Endothelial cell of umbilical vein (primary cell): ENCODE results near the gene IL34. TPM values are rescaled to one million over a fixed set of nuclear protein-coding genes. Genes with fewer than 3 reads are reported as not detected.

Experiments used
- BruUV-seq: library from RNA; stranded (reverse); fragments of 400-500 nt; replicated peaks from 2 replicates; lab custom pipeline; 2021; lab: Mats Ljungman, UMichigan
- CTCF ChIA-PET: fragments of 300-600, 350-600 bp; sonication (Branson Sonifier 250); formaldehyde crosslinking; loops from one replicate; lab custom pipeline; 2021; ENCODE audit warnings: antibody characterized with exemption, inconsistent platforms; lab: Charles Lee
- POLR2A ChIA-PET: fragments of 300-600, 350-600 bp; sonication (Branson Sonifier 250); formaldehyde crosslinking; loops from one replicate; lab custom pipeline; 2021; ENCODE audit warnings: antibody characterized with exemption, inconsistent platforms; lab: Charles Lee
- DNase-seq: peaks from one replicate; pipeline ENCODE4 v3.0.0-alpha.2; 2011; ENCODE audit warnings: low read depth, low spot score
- FAIRE-seq: peaks from 2 replicates; lab custom pipeline; 2011; peaks lifted over from hg19 to GRCh38; lab: Jason Lieb, UNC
- H2AFZ ChIP-seq: 2 replicates; pipeline ENCODE4 v1.6.0; 2012; ENCODE audit warnings: low read depth, low read length, control low read depth, inconsistent platforms
- H3K27ac ChIP-seq: 2 replicates; pipeline ENCODE4 v1.5.1; 2011; ENCODE audit warnings: low read depth, mild to moderate bottlenecking, control low read depth, low read length, moderate library complexity; ENCODE audit not compliant: insufficient read depth
- H3K27me3 ChIP-seq, 2 experiments: 2 replicates each; pipeline versions ENCODE4 v1.6.0 to v1.6.1; 2011; ENCODE audit warnings: low read length in 2 of 2, mixed read lengths in 1 of 2; ENCODE audit not compliant: control insufficient read depth in 2 of 2, insufficient read depth in 2 of 2
- H3K36me3 ChIP-seq, 2 experiments: 2 replicates in 1 of 2; 3 replicates in 1 of 2; pipeline ENCODE4 v1.5.1; 2011; ENCODE audit warnings: low read length in 2 of 2, mild to moderate bottlenecking in 1 of 2, moderate library complexity in 1 of 2; ENCODE audit not compliant: control insufficient read depth in 2 of 2, insufficient read depth in 2 of 2; ENCODE audit errors: extremely low read depth in 1 of 2
- H3K4me1 ChIP-seq: 3 replicates; pipeline ENCODE4 v1.5.1; 2011; ENCODE audit warnings: mild to moderate bottlenecking, low read length; ENCODE audit not compliant: control insufficient read depth, insufficient read depth; ENCODE audit errors: extremely low read depth
- H3K4me2 ChIP-seq: 2 replicates; pipeline ENCODE4 v1.6.1; 2011; ENCODE audit warnings: low read length, control low read depth, mixed read lengths; ENCODE audit not compliant: insufficient read depth
- H3K4me3 ChIP-seq, 3 experiments: fragments of 200-600 bp in 1 of 3; sonication (generic), shearing (Covaris generic) in 1 of 3; replicated peaks in 1 of 3; 2 replicates each; pipeline ENCODE4 v1.5.1; 2011 to 2016; ENCODE audit warnings: control low read depth in 3 of 3, low read length in 3 of 3, mild to moderate bottlenecking in 2 of 3, inconsistent platforms in 1 of 3, low read depth in 1 of 3, moderate library complexity in 1 of 3; ENCODE audit not compliant: insufficient read depth in 1 of 3
- H3K79me2 ChIP-seq: 2 replicates; pipeline ENCODE4 v1.6.0; 2012; ENCODE audit warnings: low read length, inconsistent platforms; ENCODE audit not compliant: control insufficient read depth, insufficient read depth
- H3K9ac ChIP-seq: replicated peaks from 2 replicates; pipeline ENCODE3; 2011; ENCODE audit warnings: low read length, control low read depth; ENCODE audit not compliant: insufficient read depth; ENCODE audit errors: extremely low read depth
- H3K9me1 ChIP-seq: replicated peaks from 3 replicates; pipeline ENCODE4 v1.6.0; 2011; ENCODE audit warnings: mild to moderate bottlenecking, low read length; ENCODE audit not compliant: control insufficient read depth, insufficient read depth; ENCODE audit errors: extremely low read depth
- H3K9me3 ChIP-seq: replicated peaks from 2 replicates; pipeline ENCODE4 v1.5.1; 2012; ENCODE audit warnings: low read length, inconsistent platforms; ENCODE audit not compliant: control insufficient read depth, insufficient read depth
- H4K20me1 ChIP-seq: replicated peaks from 2 replicates; pipeline ENCODE3; 2011; ENCODE audit warnings: mild to moderate bottlenecking, low read length; ENCODE audit not compliant: control insufficient read depth, insufficient read depth; ENCODE audit errors: extremely low read depth
- FOS ChIP-seq: IDR thresholded peaks from 2 replicates; pipeline ENCODE4 v1.6.1; 2011; ENCODE audit warnings: mild to moderate bottlenecking, low read length, moderate library complexity, borderline replicate concordance; ENCODE audit not compliant: insufficient read depth
- JUN ChIP-seq: IDR thresholded peaks from 2 replicates; pipeline ENCODE4 v1.6.1; 2011; ENCODE audit warnings: borderline replicate concordance, low read depth; ENCODE audit not compliant: insufficient read length, insufficient read depth
- MYC ChIP-seq: IDR thresholded peaks from one replicate; pipeline ENCODE4 v1.6.1; 2011; ENCODE audit warnings: mild to moderate bottlenecking, low read depth, low read length
- POLR2AphosphoS5 ChIP-seq: IDR thresholded peaks from 2 replicates; pipeline ENCODE4 v1.6.1; 2012; ENCODE audit warnings: low read depth, mild to moderate bottlenecking, control low read depth, low read length, moderate library complexity; ENCODE audit not compliant: insufficient read depth
- dilution Hi-C: fragments of 300-500 bp; cut with MboI; formaldehyde crosslinking; loops from one replicate; pipeline ENCODE4 v1.15.0; 2019; ENCODE audit warnings: low sequenced_read_pairs; ENCODE audit not compliant: extremely low pct_ligation_motif_present
- intact Hi-C: fragments of 100-400 bp; cut with micrococcal nuclease; formaldehyde crosslinking; loops from one replicate; pipeline ENCODE4 v1.10.0; 2022
- polyA plus RNA-seq, 4 experiments: library from polyadenylated mRNA; depleted of rRNA in 3 of 4; stranded (reverse) in 3 of 4; unstranded in 1 of 4; fragments of >200 nt; gene quantifications; 2 replicates each; pipeline versions ENCODE4 v1.2.1 to v1.2.3, GENCODE V29; 2011 to 2012; ENCODE audit warnings: missing spikeins in 1 of 4
- total RNA-seq: library from RNA; stranded (reverse); gene quantifications from 2 replicates; pipeline ENCODE4 v1.2.3, GENCODE V29; 2021
- TF ChIP-seq, protein P1 (sequence below), 2 donors: IDR thresholded peaks; 1 replicate in 1 of 2; 2 replicates in 1 of 2; pipeline ENCODE4 v1.5.1; 2011; ENCODE audit warnings: low read length in 2 of 2, mild to moderate bottlenecking in 2 of 2, moderate library complexity in 2 of 2, control low read depth in 1 of 2, inconsistent platforms in 1 of 2, low read depth in 1 of 2; ENCODE audit not compliant: insufficient read depth in 1 of 2; ENCODE audit errors: extremely low read depth in 1 of 2

Gene IL34
- total and polyA plus RNA-seq, 2 donors (not counting 3 experiments of a cell fraction or from before 2014, with no cell fraction given), result 0.88 to 0.97 TPM

DNA sequence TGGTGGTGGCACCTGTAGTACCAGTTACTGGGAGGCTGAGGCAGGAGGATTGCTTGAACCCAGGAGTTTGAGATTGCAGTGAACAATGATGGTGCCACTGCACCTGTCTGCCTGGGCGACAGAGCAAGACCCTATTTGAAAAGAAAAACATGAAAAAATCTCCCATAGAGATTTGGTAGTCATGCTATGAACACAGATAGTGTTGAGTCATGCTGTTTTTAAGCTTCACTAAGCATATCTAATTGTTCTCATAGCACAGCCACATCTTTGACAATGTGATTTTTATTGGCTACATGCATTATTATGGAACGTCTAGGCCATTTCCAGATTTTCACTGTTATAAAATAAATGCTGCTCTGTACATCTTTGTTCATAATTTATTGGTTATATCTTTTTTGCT is 6.0 kb downstream of the IL34 start:
- Histone ChIP-seq H3K9ac (no peak overlapping the region), H3K79me2 (no peaks in the 10 kb centered on the region), H3K36me3 (no peaks in the 10 kb centered on the region), H3K9me1 (no peaks in the 10 kb centered on the region), H3K4me1 (no peaks in the 10 kb centered on the region), H3K27ac (no peak overlapping the region), H2AFZ (no peak overlapping the region), H3K4me3 (no peak overlapping the region), H4K20me1 (no peaks in the 10 kb centered on the region), H3K27me3 (no peaks in the 10 kb centered on the region), H3K9me3 (no peaks in the 10 kb centered on the region), H3K4me2 (no peak overlapping the region)
- dilution Hi-C loops (loop anchor here (25.0 kb wide), 1 partner anchor 115 kb away; no protein-coding TSS in a partner anchor), intact Hi-C loops (loop anchor here (2.0 to 5.0 kb wide), 2 partner anchors 30 to 145 kb away; no protein-coding TSS in a partner anchor)
- TF ChIP-seq FOS (no peak), POLR2AphosphoS5 (no peak), MYC (no peak), JUN (no peak)
- TF ChIP-seq, protein P1, sequence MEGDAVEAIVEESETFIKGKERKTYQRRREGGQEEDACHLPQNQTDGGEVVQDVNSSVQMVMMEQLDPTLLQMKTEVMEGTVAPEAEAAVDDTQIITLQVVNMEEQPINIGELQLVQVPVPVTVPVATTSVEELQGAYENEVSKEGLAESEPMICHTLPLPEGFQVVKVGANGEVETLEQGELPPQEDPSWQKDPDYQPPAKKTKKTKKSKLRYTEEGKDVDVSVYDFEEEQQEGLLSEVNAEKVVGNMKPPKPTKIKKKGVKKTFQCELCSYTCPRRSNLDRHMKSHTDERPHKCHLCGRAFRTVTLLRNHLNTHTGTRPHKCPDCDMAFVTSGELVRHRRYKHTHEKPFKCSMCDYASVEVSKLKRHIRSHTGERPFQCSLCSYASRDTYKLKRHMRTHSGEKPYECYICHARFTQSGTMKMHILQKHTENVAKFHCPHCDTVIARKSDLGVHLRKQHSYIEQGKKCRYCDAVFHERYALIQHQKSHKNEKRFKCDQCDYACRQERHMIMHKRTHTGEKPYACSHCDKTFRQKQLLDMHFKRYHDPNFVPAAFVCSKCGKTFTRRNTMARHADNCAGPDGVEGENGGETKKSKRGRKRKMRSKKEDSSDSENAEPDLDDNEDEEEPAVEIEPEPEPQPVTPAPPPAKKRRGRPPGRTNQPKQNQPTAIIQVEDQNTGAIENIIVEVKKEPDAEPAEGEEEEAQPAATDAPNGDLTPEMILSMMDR (IDR thresholded peaks at IDR 0.05; ENCODE audit: extremely low read depth in 1 of 2, insufficient read depth in 1 of 2, low read depth in 1 of 2, low read length in 2 of 2), result no peak
- no peak for FAIRE-seq
- BruUV-seq, result no TSS peak
- POLR2A ChIA-PET, result interaction anchor here (1.0 kb wide), 1 partner anchor 73 kb away, joined by 3 read pairs; no protein-coding TSS in a partner anchor
- CTCF ChIA-PET, result interaction anchor here (0.9 to 5.8 kb wide), 15 partner anchors 14 to 321 kb away, joined by 3 to 175 read pairs (median 14); no protein-coding TSS in a partner anchor
- peak; percentile 18 for DNase-seq
